Esophagus squamous epithelium (tissue), 4 donors: ENCODE measurements around the gene GPC6.

Source experiments
- CTCF ChIP-seq, 6 experiments: fragments of 450-650 bp in 4 of 6; fragments of 200-600 bp in 2 of 6; sonication (generic) in 2 of 6; IDR thresholded peaks; one replicate each; pipeline ENCODE4 v1.5.1; 2016 to 2019; ENCODE audit warnings: antibody characterized with exemption in 6 of 6, mild to moderate bottlenecking in 4 of 6, moderate library complexity in 4 of 6
- POLR2A ChIP-seq, 4 donors: fragments of 450-650 bp; IDR thresholded peaks; one replicate each; pipeline ENCODE4 v1.6.1; 2017; ENCODE audit warnings: antibody characterized with exemption in 4 of 4, mild to moderate bottlenecking in 4 of 4, moderate library complexity in 3 of 4

- TF ChIP-seq CTCF (IDR thresholded peaks at IDR 0.05) (no peak), POLR2A (IDR thresholded peaks at IDR 0.05) (no peak)
Measured at GRCh38 chr13:93700115-93700514, 473.5 kb downstream of the GPC6 start.
